ENCODE data around the gene R3HCC1L.

Gene R3HCC1L

GRCh38 chr10:98260752-98261151 is 126.3 kb downstream of the R3HCC1L start:
- no peak for DNase-seq (ENCODE audit: low read depth)

DNA sequence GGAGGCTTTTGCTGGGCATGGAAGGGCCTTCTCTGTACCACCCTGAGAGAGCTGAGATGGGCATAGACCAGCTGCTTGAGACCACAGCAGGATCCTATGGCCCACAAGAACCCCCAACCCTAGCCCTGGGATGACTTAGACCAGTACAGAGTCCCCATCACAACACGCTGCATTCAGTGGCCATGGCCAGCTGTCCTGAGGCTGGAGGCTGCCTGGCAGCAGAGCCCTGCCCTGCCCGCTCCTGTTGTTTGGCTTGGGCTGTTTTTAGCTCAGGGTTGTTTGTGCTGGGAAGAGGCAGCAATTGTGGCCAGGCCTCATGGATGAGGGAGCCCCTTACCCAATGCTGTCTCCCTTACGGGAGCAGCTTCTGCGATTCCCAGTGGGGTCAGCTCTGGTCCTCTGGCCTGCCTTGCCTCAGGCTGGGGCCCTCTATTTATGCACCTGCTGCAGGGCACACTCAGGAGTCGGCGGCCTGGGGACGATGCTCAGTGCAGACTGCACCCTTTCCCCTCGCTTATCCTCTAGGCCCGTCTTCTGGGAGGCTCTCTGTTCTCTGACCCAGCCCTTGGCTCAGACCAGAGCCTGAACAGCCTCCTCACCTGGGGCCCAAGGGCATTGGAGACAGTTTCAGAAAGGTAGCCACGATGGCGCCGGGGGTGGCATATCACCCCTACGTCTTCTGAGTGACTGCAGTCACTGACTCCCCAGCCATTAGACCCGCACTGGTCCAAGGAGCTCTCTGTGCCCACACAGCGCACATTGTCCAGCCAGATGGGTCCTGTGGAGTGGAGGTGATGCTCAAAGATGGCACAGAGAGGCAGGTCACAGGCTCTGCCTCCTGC is 127.2 kb downstream of the R3HCC1L start:
- DNase-seq (ENCODE audit: low read depth): no peak

GRCh38 chr10:98262571-98262970 is 128.1 kb downstream of the R3HCC1L start:
- no peak for DNase-seq (ENCODE audit: low read depth)

DNA sequence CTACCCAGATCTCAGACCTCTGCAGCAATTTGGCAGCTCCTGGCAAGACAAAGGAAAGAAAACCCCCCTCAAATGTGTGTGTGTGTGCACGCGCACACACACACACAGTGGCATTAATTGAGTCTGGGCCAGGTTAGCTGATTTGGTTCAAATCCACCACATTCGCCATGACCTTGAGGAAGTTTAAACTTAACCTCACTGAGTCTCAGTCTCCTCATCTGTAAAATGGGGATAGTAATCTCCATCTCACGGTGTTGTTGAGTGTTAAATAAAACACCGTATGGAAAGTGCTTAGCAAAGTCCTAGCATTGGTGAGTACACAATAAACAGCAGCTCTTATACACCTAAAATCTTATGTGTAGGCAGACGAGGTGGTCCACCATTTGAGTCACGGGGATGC is 128.6 kb downstream of the R3HCC1L start:
- DNase-seq (ENCODE audit: low read depth): no peak

DNA sequence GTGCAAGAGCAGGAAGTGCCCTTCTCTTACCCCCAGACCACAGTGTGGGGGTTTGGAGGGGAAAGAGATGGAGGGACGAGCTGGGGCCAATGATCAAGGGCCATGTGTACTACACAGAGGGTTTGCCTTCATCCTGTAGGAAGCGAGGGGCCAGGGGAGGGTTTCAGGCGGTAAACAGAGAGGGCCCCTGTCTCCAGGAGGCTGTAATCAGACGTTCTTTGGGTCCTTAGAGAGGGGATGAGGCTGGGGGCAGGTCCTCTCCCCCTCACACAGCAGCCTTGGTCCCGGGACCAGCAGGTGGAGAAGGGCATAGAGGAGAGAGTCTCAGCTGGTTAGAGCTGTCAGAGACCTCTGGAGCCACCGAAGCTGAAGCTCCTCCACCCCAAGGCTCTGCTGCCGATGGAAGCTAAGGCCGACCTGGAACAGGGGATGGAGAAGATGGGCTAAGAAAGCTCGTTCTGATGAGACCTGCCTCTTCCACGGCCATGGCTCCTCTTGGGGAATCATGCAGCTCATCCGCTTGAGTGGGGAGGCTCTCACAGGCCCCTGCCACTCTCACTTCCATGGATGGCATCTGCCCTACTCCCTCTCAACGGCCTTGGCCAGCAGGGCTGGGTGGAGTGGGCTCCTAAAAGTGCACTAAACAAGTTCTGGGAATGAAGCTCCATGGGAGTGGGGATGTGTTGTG is 130.1 kb downstream of the R3HCC1L start:
- no peak for DNase-seq (ENCODE audit: low read depth)

- DNase-seq (ENCODE audit: low read depth): no peak
Measured at GRCh38 chr10:98265403-98266378, 131.2 kb downstream of the R3HCC1L start.

DNA sequence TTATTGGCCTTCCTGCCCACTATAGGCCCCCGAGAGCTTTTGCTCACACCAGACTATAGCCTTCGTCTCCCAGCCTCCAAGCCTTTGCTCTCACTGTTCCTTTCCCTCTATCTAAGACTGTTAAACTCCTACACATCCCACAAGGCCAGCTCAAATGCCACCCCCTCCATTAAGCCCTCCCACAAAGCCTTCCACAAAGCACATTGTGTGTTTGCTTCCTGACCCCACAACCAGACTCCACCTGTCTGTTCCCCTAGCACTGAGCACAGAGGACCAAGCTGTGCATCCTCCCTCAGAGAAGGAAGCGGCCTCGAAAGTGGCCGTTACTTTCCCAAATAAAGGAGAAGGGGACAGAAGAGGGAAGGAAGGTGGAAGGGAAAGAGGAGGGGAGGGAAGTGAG is 132.2 kb downstream of the R3HCC1L start:
- DNase-seq (ENCODE audit: low read depth): no peak

DNA sequence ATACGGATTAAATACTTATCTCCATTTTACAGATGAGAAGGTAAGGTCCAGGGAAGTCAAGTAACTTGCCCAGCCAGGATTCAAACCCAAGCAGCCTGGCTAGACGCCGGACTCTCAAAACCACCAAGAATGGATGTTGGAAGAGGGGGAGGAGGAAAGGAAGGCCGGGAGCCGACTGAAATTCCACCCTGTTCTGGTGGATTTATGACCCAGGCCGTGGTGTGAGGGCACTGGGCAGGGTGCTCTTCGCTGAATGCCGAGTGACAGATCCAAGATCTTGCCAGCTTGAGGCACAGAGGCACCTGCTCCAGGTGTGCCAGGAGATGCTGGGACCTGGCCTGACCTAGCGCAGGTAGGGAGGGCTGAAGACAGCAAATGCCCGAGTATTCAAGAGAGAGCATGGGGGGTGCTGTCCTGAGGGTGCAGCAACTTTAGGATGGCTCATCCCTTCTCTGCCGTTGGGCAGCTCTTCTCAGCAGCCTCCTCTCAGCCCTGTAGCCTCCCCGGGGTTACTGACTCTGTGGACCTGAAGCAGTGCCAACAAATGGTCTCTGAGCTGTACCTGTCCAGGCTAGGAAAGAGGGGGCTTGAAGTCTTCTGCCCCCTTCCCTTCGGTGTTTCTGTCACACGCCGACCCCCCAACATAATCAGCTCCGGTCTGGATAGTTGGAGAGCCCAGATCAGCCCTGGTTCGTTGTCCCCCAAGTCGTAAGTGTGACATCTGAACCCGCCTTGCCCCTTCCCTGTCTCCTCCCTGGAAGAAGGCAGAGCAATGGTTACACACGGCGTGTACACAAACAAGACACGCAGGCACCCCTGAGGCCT is 132.8 kb downstream of the R3HCC1L start:
- DNase-seq (ENCODE audit: low read depth): no peak

DNA sequence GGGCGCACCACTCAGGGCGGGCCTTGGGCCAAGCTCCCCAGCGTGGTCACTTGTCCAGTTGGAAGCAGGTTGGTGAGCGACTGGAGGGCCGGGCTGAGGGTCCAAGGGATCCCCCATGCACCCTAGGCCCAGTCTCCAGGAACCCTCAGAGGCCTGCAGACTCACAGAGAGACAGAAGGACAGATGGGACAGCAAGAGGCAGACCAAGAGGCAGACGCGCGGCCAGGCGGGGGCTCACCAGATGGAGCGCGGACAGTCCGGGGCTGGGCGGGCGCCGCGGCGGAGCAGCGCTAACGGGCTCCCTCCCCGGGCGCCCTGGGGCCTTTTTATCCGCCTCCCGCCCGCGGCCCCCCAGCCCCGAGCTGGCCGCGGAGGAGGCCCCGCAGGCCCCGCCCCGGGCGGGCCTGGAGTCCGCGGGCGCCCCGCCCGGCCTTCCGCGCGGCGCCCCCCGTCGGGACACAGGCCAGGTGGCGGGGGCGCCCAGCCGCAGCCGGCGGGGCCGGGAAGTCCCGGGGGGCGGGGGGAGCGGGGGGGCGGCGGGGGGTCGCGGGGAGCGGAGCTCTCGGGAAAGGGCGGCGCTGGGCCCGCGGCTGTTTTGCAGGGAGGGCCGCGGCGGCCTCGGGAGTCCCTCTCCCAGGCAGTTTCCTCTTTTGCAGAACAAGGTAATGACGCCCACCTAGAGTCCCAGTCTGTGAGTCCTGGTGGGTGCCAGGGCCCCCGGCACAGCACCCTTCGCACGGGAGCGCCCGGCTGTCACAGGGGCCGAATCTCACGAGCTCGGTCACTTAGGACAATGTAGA is 133.6 kb downstream of the R3HCC1L start, which contains the start of gene LOXL4:
Gene LOXL4, minus strand, starts transcription at position 301 of the 800 bp plus-strand sequence. CDS start 5,175 bp downstream, outside the sequence.
- no peak for DNase-seq (ENCODE audit: low read depth)

GRCh38 chr10:98268694-98269431 is 134.4 kb downstream of the R3HCC1L start:
- DNase-seq (ENCODE audit: low read depth): no peak

GRCh38 chr10:98269435-98269912 is 135.0 kb downstream of the R3HCC1L start:
- no peak for DNase-seq (ENCODE audit: low read depth)

DNA sequence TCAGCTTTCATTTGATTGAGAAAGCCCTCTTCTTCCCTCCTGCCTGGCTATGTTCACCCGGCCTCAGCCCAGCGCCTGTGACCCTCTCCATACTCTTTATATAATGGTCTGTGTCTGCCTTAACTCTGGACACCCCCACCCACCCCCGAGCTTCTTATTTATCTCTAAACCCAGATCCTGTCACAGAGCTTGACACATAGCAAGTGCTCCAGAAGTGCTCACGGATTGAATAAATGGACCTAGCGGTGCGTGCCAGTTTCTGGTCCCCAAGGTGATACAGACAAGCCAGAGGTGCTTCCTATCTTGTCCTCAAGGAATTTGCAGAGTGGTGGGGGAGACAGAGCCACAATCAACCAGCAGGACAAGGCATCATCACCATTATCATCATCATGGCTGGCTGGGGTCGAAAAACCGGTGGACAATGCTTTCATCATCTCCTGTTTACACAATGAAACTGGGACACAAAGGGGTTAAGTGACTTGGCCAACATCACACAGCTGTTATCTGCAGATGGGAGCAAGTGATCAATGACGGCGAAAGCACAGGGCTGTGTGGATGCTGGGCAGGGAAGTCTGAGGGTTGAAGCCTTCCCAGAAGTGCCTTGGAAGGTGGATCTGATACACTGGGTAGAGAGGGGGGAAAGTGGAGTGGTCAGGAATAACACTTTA is 135.8 kb downstream of the R3HCC1L start:
- DNase-seq (ENCODE audit: low read depth): no peak

GRCh38 chr10:98270786-98271185 is 136.3 kb downstream of the R3HCC1L start:
- DNase-seq (ENCODE audit: low read depth): no peak

DNA sequence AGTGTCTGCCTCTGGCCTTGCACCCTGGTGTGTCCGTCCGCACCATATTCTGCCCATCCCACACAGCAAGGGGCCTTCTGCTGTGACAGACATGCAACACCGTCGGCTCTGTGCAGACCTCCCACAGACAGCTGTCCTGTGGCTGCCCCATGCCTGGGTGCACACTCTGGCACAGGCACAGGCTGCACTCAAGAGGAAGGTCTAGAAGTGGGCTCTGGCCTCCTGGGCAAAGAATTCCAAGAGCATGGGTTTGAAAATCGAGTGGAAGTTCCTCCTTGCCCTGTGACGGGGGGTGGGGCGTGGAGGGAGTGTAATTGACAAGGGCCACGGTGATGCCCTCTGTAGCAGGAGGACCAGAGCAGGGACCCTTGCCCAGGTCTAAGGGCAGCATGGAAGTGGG is 137.8 kb downstream of the R3HCC1L start:
- no peak for DNase-seq (ENCODE audit: low read depth)

DNA sequence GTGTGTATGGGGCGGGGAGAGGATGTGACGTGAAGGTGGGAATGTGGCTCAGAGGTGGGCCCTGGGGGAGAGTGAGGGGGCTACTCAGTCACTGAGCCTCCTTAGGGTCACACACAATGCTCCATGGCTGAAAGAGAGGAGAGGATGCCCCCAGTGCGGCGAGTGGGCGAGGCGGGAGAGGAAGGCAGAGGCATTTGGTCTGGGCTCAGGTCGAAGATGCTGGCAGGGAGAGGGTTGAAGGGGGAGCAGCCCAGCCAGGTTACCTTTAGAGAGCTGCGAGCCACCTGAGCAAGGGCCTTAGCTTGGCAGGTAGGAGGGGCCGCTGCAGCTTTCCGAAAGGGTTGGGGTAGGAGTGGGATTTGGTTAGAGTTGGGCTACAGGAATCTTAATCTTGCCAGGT is 138.2 kb downstream of the R3HCC1L start:
- DNase-seq (ENCODE audit: low read depth): no peak

DNA sequence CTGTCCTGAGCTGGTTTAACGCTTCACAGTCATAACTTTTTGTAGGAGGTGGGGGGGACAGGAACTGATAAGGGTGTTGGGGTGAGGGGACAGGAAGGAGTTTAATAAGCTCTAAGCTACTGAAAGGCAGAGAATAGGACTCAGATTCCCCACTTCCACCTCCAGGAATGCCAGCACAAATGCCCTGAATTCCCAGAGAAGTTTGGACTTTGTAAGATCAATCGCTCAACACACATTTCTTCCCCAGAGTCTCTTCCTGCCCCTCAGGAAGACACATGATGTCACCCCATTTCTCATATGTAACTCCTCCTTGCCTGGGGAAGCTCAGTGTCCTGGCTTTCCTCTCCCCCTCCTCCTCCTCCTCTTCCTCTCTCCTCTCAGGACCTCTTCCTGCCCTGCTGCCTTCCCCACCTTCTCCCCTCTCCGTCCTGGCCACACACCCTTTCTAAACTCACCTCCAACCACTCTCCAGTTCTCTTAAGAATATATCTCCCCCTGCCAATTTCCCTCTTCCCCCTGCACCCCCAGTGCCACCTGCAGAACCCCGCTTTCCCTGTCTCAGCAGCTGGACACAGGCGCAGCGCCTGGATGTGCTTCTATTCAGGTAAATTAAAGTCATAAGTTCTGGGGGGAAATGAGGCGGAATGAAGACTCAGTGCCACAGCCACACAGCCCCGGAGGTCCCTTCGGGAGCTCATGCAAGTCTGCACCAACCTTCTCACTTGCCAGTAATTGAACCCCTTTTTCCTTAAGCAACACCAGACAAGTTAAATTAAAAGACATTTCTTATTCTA is 138.8 kb downstream of the R3HCC1L start:
- no peak for DNase-seq (ENCODE audit: low read depth)

DNA sequence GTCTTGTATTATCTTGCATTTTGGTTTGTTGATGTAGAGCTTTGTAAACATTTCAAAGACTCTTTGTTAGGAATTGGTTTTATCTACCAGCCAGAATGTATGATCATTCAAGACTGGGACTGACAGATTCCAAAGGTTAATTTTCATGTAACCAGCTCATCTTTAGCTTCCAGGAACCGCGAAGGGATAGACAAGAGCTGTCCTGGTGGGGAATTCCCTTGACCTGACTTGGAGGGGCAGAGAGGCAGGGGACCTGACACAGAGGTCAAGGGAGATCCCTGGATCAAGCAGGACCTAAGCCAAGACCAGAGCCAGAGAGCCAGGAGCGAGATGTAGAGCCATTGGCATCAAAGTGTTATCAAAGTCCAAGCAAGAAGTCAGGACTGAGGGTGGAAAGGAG is 140.1 kb downstream of the R3HCC1L start:
- DNase-seq (ENCODE audit: low read depth): no peak

- no peak for DNase-seq (ENCODE audit: low read depth)
Measured at GRCh38 chr10:98276311-98276710, 141.9 kb downstream of the R3HCC1L start.

All from stimulated activated CD8-positive, alpha-beta memory T cell treated with anti-CD3 and anti-CD28 coated beads, Interleukin-15, amount 100 ng/mL, for 1 hour (primary cell).